Adrenal gland (tissue), 5 donors: ENCODE results near the gene SMAD7.

Experiments used
- CTCF ChIP-seq, 6 experiments: fragments of 450-650 bp in 4 of 6; fragments of 200-600 bp in 2 of 6; sonication (generic) in 1 of 6; IDR thresholded peaks; 1 replicate in 5 of 6; 2 replicates in 1 of 6; pipeline versions ENCODE4 v1.5.1 to v1.8.0; 2016 to 2021; ENCODE audit warnings: antibody characterized with exemption in 6 of 6, mild to moderate bottlenecking in 2 of 6, moderate library complexity in 1 of 6
- POLR2A ChIP-seq, 2 donors: fragments of 450-650 bp; IDR thresholded peaks; one replicate each; pipeline ENCODE4 v1.6.1; 2017; ENCODE audit warnings: antibody characterized with exemption in 2 of 2, mild to moderate bottlenecking in 2 of 2, moderate library complexity in 1 of 2
- donor health status: DM: no; HTN: no; CAD: no.

DNA sequence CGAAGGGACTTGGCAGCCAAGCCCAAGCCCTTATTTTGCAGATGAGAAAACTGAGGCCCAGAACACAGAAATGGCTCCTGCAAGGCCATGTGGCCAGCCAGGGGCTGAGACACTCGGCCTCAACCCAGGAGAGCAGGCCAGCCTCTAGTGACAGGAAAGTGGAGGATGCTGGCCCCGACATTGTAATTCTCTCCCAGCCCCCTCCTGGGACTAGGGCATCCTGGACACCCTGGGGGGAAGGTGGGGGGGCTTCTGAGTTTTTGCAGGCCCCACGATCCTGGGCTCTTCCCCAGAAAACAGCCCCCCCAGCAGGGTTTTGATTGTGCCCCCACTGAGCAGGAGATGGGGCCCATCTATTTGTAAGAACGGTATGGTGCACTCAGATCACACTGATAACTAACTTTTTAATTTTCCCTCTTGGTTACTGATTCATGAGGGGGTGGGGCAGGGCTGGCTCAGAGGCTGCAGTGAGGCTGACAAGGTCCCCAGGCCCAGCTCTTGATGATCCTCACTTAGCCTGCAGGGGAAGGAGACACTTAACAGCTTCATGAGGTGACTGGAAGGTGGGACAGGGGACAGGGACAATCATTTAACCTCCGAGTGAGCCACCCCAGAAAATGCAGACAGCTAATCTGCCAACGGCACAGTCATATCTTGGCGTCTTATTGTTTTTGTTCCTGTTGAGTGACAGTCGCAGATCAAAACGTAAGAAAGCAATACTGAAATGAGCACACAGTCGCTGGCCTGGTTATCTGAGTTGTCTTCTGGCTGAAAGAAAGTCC, 18.9 kb downstream of the SMAD7 start:
- TF ChIP-seq CTCF (IDR thresholded peaks at IDR 0.05), result no peak
- TF ChIP-seq POLR2A (IDR thresholded peaks at IDR 0.05), result no peak
